ENCODE measurements around the gene NPAT.
"Not testable (repeated sequence)": the region's sequence is repeated elsewhere in the genome, so short reads cannot be mapped to it uniquely, and the experiment has no call there.

NPAT gene

GRCh38 chr11:108144615-108145014 lies 77.8 kb downstream of the NPAT start:
- Mint-ChIP-seq H3K4me3 (no peak overlapping the region), H3K27me3 (no peaks in the 10 kb centered on the region), H3K4me1 (peaks cover 18% of the 10 kb centered on the region), H3K9me3 (no peaks in the 10 kb centered on the region), H3K27ac (peak overlapping the region; percentile 69 to 73)
- ATAC-seq (no peak), DNase-seq (no peak)

DNA sequence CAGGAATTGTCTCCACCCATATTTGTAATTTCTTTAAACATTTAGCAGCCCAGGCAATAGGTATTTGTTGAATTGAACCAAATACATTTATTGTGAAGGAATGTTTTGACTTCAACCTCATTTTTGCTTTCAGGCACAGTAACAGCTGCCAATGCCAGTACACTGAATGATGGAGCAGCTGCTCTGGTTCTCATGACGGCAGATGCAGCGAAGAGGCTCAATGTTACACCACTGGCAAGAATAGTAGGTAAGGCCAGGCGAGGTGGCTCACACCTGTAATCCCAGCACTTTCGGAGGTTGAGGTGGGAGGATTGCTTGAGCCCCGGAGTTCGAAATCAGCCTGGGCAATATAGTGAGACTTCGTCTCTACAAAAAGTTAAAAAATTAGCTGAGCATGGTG lies 80.1 kb downstream of the NPAT start:
- Mint-ChIP-seq H3K9me3 (no peaks in the 10 kb centered on the region), H3K4me3 (no peak overlapping the region), H3K27ac (no peak overlapping the region), H3K4me1 (peaks cover 27% of the 10 kb centered on the region), H3K27me3 (no peaks in the 10 kb centered on the region)
- DNase-seq (no peak), ATAC-seq (no peak)

DNA sequence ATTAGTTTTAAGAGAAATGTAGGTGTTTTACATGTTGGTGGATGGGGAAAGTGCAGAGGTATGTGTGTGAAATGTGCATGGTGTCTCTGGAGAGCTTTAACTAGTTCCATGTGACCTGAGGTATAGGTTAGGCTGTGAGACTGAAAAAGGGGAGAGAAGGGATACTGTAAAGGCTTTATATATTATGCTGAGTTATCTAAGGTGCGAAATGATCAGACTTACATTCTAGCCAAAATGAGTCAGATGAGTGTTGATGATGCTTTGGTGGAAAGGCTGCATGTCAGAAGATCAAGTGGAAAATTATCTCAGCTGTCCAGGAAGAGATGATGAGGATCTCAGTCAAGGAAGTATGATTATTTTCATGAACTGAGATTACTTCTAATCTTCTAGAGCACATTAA lies 85.2 kb downstream of the NPAT start:
- no peaks in the 10 kb centered on the region for H3K9me3 Mint-ChIP-seq
- DNase-seq (no peak), ATAC-seq (peak; percentile 62)
- peaks cover 28% of the 10 kb centered on the region for H3K4me1 Mint-ChIP-seq
- peak overlapping the region in 1 of 2 donors; percentile 19 for H3K27ac Mint-ChIP-seq
- H3K27me3 Mint-ChIP-seq: no peaks in the 10 kb centered on the region
- H3K4me3 Mint-ChIP-seq: no peak overlapping the region

DNA sequence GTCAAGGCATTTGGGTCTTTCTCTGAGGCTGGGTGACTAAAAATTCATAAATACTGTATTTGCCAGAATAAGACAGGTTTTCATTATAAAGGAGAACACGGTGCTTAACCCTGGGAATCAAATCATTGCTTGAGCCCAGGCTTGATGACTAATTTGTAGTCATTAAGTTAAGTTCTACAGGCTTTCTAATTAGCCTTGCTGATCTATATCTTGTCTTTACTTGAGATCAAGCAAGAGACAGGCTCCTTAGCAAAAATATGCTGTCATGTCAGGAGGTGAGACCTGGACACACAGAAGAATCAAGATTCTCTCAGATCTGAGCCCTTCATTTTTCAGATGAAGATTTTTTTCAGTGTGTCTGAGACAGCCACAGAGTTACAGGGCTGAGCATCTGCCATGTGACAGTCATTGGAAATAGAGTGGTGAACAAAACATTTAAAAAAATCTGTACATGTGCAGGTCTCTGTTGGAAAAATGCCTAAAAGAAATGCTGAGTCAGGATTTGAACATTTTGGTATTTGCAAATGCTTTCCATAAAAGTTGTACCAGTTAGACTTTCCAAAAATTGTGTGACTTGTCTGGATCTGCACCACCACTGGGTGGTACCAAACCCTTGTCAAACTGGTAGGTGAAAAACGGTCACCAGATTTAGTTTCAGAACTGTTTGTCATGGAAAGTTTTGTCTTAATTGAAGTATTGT lies 86.4 kb downstream of the NPAT start:
- Mint-ChIP-seq H3K27me3 (no peaks in the 10 kb centered on the region), H3K27ac (peak overlapping the region in 1 of 2 donors; percentile 14), H3K4me1 (peaks cover 28% of the 10 kb centered on the region), H3K9me3 (no peaks in the 10 kb centered on the region), H3K4me3 (no peak overlapping the region)
- ATAC-seq (peak; percentile 79), DNase-seq (peak; percentile 21 to 27)

DNA sequence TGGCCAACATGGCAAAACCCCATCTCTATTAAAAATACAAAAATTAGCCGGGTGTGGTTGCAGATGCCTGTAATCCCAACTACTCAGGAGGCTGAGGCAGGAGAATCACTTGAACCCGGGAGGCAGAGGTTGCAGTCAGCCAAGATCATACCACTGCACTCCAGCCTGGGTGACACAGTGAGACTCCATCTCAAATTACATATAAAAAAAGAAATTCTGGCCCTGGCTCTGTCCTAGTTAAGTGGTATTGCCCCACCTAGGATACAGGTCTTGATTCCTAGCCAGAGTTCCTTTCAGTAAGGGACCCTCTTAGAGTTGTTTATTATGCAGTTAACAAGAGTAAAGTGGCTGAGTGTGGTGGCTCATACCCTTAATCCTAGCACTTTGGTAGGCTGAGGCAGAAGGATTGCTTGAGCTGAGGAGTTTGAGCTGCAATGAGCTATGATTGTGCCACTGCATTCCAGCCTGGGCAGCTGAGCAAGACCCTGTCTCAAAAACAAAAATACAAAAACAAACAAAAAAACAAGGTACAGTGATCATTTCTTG lies 89.4 kb downstream of the NPAT start:
- peaks cover 22% of the 10 kb centered on the region for H3K4me1 Mint-ChIP-seq
- DNase-seq, H3K9me3 Mint-ChIP-seq, ATAC-seq, H3K27me3 Mint-ChIP-seq, H3K4me3 Mint-ChIP-seq: not testable (repeated sequence)
- peak overlapping the region in 1 of 2 donors; percentile 54 for H3K27ac Mint-ChIP-seq

DNA sequence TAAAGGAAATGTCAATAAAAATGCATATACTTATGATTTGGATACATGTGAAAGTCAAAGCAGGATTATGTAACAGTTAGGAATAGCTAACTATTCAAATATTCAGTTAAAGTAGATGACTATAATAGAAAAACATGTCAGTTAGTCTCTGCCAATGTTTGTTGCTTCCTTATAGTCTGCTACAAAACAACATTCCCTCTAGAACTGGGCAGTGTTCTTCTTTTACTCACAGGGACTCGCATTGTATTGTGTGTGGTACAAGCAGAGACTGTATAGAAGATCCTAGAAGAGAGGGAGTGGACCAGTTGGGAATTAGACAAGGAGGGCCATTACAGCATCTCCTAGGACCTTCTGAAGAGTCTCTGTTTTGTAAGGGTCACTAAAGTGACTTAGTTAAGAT lies 90.4 kb downstream of the NPAT start:
- no peaks in the 10 kb centered on the region for H3K9me3 Mint-ChIP-seq

DNA sequence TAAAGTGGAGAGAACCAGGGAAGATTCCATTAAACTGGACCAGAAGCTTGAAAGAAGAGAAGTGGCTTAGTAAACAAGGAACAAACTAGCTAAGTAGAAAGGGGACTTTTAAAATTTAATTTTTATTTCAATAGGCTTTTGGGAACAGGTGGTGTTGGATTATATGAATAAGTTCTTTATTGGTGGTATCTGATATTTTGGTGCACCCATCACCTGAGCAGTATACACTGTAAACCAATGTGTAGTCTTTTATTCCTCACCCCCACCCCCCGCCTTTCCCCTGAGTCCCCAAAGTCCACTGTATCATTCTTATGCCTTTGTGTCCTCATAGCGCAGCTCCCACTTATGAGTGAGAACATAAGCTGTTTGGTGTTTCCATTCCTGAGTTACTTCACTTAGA lies 93.7 kb downstream of the NPAT start:
- H3K4me1 Mint-ChIP-seq: peaks cover 29% of the 10 kb centered on the region
- H3K9me3 Mint-ChIP-seq: no peaks in the 10 kb centered on the region
- H3K27ac Mint-ChIP-seq: no peak overlapping the region
- no peak overlapping the region for H3K4me3 Mint-ChIP-seq
- DNase-seq: no peak
- no peaks in the 10 kb centered on the region for H3K27me3 Mint-ChIP-seq
- ATAC-seq: no peak

More for the DNA sequence above, 90.4 kb downstream of the NPAT start:
- no peak for DNase-seq
- Mint-ChIP-seq H3K4me3 (no peak overlapping the region), H3K27ac (peak overlapping the region in 1 of 2 donors; percentile 88), H3K4me1 (peaks cover 16% of the 10 kb centered on the region), H3K27me3 (no peaks in the 10 kb centered on the region)
- ATAC-seq: no peak

- H3K9me3 Mint-ChIP-seq: no peaks in the 10 kb centered on the region
- H3K4me3 Mint-ChIP-seq: no peak overlapping the region
- H3K27me3 Mint-ChIP-seq: no peaks in the 10 kb centered on the region
- H3K27ac Mint-ChIP-seq: peak overlapping the region in 1 of 2 donors; percentile 43
- DNase-seq (no peak), ATAC-seq (no peak)
- H3K4me1 Mint-ChIP-seq: peaks cover 59% of the 10 kb centered on the region
Measured at GRCh38 chr11:108125096-108125495, 97.3 kb downstream of the NPAT start.

DNA sequence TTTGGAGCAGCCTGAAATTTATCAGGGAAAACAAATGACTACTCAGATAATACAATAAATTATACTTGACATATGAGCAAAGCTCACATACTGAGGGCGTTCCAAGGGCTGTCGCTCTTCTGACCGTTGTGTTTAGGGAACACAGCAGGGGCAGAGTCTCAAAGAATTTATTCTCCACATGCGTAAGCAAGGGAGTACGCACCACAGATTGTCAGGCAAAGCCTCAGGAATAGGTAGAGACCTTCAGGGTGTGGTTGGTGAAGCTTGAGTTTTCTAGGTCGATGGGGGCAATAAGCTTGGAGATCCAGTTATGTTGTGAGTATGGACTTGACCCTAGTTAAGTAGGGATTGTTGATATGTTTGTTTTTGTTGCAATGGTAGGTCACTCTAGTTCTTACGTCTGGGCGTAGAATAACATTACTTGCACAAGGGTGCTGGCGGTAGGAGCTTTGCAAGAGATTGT lies 100.2 kb downstream of the NPAT start:
- ATAC-seq (no peak), DNase-seq (no peak)
- Mint-ChIP-seq H3K27me3 (no peaks in the 10 kb centered on the region), H3K4me1 (peaks cover 59% of the 10 kb centered on the region), H3K9me3 (no peaks in the 10 kb centered on the region), H3K4me3 (peak overlapping the region; percentile 88 to 92), H3K27ac (peak overlapping the region in 1 of 2 donors; percentile 24)

- Mint-ChIP-seq H3K4me1 (peaks cover 54% of the 10 kb centered on the region), H3K9me3 (no peaks in the 10 kb centered on the region), H3K27me3 (no peaks in the 10 kb centered on the region), H3K27ac (peak within 1 kb of the TSS; percentile 69 to 77), H3K4me3 (peak within 1 kb of the TSS; percentile 88 to 92)
- DNase-seq (peak; percentile 97), ATAC-seq (peak; percentile 99)
Measured at GRCh38 chr11:108121274-108122155, 100.9 kb downstream of the NPAT start, which contains the start of gene ACAT1. Gene ACAT1, plus strand, starts transcription at chr11:108121567. Its CDS starts 40 bp downstream, at chr11:108121607.

- ATAC-seq, H3K27me3 Mint-ChIP-seq, H3K9me3 Mint-ChIP-seq, DNase-seq: not testable (repeated sequence)
- Mint-ChIP-seq H3K4me3 (peak overlapping the region; percentile 88 to 92), H3K4me1 (peaks cover 49% of the 10 kb centered on the region), H3K27ac (peak overlapping the region; percentile 69 to 77)
Measured at GRCh38 chr11:108120936-108121273, 101.5 kb downstream of the NPAT start.

DNA sequence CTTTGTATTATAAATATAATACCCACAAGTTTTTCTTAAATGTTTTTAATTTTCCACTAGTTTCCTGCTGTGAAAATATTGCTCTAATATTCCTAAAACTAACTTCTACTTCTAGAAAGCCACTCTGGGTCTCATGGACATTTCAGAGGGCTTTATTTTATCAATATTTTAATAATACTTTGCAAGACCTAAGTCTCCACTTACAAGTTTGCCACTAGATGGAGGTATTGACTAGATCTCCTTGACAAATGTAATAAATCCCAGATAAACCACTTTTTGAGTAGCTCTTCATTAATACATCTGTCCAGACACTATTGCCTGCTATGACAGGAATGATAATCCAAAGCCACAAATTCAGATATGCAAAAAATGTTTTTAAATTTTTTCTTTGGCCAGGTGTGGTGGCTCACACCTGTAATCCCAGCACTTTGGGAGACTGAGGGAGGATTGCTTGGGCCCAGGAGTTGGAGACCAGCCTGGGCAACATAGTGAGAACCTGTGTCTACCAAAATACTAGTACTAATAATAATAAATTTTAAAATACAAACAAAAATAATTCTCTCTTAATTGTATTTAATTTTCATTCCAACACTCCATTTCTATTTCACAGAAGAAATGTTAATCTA lies 104.6 kb downstream of the NPAT start:
- Mint-ChIP-seq H3K27me3 (no peaks in the 10 kb centered on the region), H3K4me3 (no peak overlapping the region), H3K9me3 (no peaks in the 10 kb centered on the region), H3K27ac (no peak overlapping the region), H3K4me1 (peaks cover 21% of the 10 kb centered on the region)
- ATAC-seq (no peak), DNase-seq (no peak)

GRCh38 chr11:108115500-108116140 lies 106.8 kb downstream of the NPAT start:
- Mint-ChIP-seq H3K9me3 (no peaks in the 10 kb centered on the region), H3K27me3 (no peaks in the 10 kb centered on the region), H3K4me1 (peaks cover under 1% of the 10 kb centered on the region), H3K27ac (peak overlapping the region in 1 of 2 donors; percentile 56), H3K4me3 (no peak overlapping the region)
- ATAC-seq: no peak
- DNase-seq: no peak

- no peak for DNase-seq
- Mint-ChIP-seq H3K9me3 (no peaks in the 10 kb centered on the region), H3K4me3 (no peak overlapping the region), H3K27ac (no peak overlapping the region), H3K27me3 (no peaks in the 10 kb centered on the region), H3K4me1 (no peaks in the 10 kb centered on the region)
- ATAC-seq: no peak
Measured at GRCh38 chr11:108112057-108112456, 110.4 kb downstream of the NPAT start.

- no peak for DNase-seq
- no peaks in the 10 kb centered on the region for H3K9me3 Mint-ChIP-seq
- H3K27ac Mint-ChIP-seq: no peak overlapping the region
- H3K4me3 Mint-ChIP-seq: no peak overlapping the region
- no peak for ATAC-seq
- H3K27me3 Mint-ChIP-seq: no peaks in the 10 kb centered on the region
- H3K4me1 Mint-ChIP-seq: no peaks in the 10 kb centered on the region
Measured at GRCh38 chr11:108111126-108111525, 111.3 kb downstream of the NPAT start.

Measured in stimulated activated naive CD8-positive, alpha-beta T cell treated with anti-CD3 and anti-CD28 coated beads, Interleukin-15, amount 100 ng/mL, for 72 hours (primary cell).